ENCODE results near the gene MRPL49.
A peak's percentile ranks its signal among the peaks of the same experiment; 100 is the strongest.

Gene MRPL49

GRCh38 chr11:65134240-65134951 lies 12.3 kb downstream of the MRPL49 start, which contains the start of gene SYVN1 (continued):
- TF ChIP-seq ZNF549 (tag by site-specific recombination; IDR thresholded peaks at IDR 0.05): no peak
- no peak for TF ChIP-seq ZNF473 (tag by site-specific recombination; IDR thresholded peaks at IDR 0.05)
- no peak for TF ChIP-seq ZNF23 (tag by site-specific recombination; IDR thresholded peaks at IDR 0.05; ENCODE audit: borderline replicate concordance)
- TF ChIP-seq ZNF555 (tag by site-specific recombination; conservative IDR thresholded peaks at IDR 0.05): no peak
- TF ChIP-seq ZSCAN30 (tag by site-specific recombination; IDR thresholded peaks at IDR 0.05): no peak
- no peak for TF ChIP-seq ZNF626 (tag by site-specific recombination; IDR thresholded peaks at IDR 0.05)
- TF ChIP-seq CTCF (tag by site-specific recombination; IDR thresholded peaks at IDR 0.05): no peak
- no peak; the same call in 1 of the 2 replicates for TF ChIP-seq ZSCAN23 (tag by site-specific recombination; IDR thresholded peaks at IDR 0.05)
- no peak for TF ChIP-seq ZNF747 (tag by site-specific recombination; IDR thresholded peaks at IDR 0.05)
- no peak for TF ChIP-seq PRDM1 (tag by site-specific recombination; IDR thresholded peaks at IDR 0.05)
- TF ChIP-seq ZNF548 (tag by site-specific recombination; IDR thresholded peaks at IDR 0.05): no peak
- TF ChIP-seq OSR2 (tag by site-specific recombination; IDR thresholded peaks at IDR 0.05): no peak
- TF ChIP-seq SCRT2 (tag by site-specific recombination; IDR thresholded peaks at IDR 0.05): no peak
- no peak for TF ChIP-seq ZNF529 (tag by site-specific recombination; IDR thresholded peaks at IDR 0.05; ENCODE audit: insufficient replicate concordance)
- no peak for TF ChIP-seq ATF2 (tag by site-specific recombination; IDR thresholded peaks at IDR 0.05; ENCODE audit: low read depth)
- TF ChIP-seq KLF1 (tag by site-specific recombination; IDR thresholded peaks at IDR 0.05): peak; percentile 37; the same call in 1 of the 2 replicates
- no peak for TF ChIP-seq ZNF677 (tag by site-specific recombination; IDR thresholded peaks at IDR 0.05)
- TF ChIP-seq SCRT1 (tag by site-specific recombination; IDR thresholded peaks at IDR 0.05; ENCODE audit: borderline replicate concordance): no peak
- TF ChIP-seq ZNF639 (tag by site-specific recombination; IDR thresholded peaks at IDR 0.05): peak; percentile 82
- TF ChIP-seq INSM2 (tag by site-specific recombination; IDR thresholded peaks at IDR 0.05): no peak
- no peak for TF ChIP-seq ZNF274 (IDR thresholded peaks at IDR 0.05; ENCODE audit: low read length)
- TF ChIP-seq ZNF274 (tag by site-specific recombination; IDR thresholded peaks at IDR 0.05; ENCODE audit: borderline replicate concordance): no peak
- peak; percentile 54 for TF ChIP-seq SP3 (tag by site-specific recombination; IDR thresholded peaks at IDR 0.05)
- no peak for TF ChIP-seq ZNF366 (tag by site-specific recombination; conservative IDR thresholded peaks at IDR 0.05)
- TF ChIP-seq ZNF37A (tag by site-specific recombination; IDR thresholded peaks at IDR 0.05): no peak
- TF ChIP-seq ZNF658 (tag by site-specific recombination; IDR thresholded peaks at IDR 0.05): no peak
- peak; percentile 46; the same call in 1 of the 2 replicates for TF ChIP-seq ZNF335 (tag by site-specific recombination; conservative IDR thresholded peaks at IDR 0.05)
- peak; percentile 63 for TF ChIP-seq ZNF394 (tag by site-specific recombination; IDR thresholded peaks at IDR 0.05; ENCODE audit: borderline replicate concordance)
- TF ChIP-seq TSHZ1 (tag by site-specific recombination; IDR thresholded peaks at IDR 0.05; ENCODE audit: borderline replicate concordance): no peak
- no peak for TF ChIP-seq GLI2 (tag by site-specific recombination; IDR thresholded peaks at IDR 0.05; ENCODE audit: borderline replicate concordance, low read depth)

Data from HEK293 (cell line).